LNCaP clone FGC (cell line): ENCODE measurements around the gene RPS5.
"Not testable (repeated sequence)": the region's sequence is repeated elsewhere in the genome, so short reads cannot be mapped to it uniquely, and the experiment has no call there.

Source experiments
- DNase-seq: peaks from one replicate; pipeline ENCODE4 v3.0.0-alpha.2; 2011; ENCODE audit warnings: low read depth
- H3K4me3 ChIP-seq: 2 replicates; pipeline ENCODE4 v1.5.1; 2011; ENCODE audit warnings: mild to moderate bottlenecking, low read depth, low read length, control low read depth
- TF ChIP-seq, protein P1 (sequence below): IDR thresholded peaks from 2 replicates; pipeline ENCODE4 v1.5.1; 2012; ENCODE audit warnings: mild to moderate bottlenecking; ENCODE audit not compliant: control insufficient read depth, insufficient read depth; ENCODE audit errors: extremely low read depth

Gene RPS5

DNA sequence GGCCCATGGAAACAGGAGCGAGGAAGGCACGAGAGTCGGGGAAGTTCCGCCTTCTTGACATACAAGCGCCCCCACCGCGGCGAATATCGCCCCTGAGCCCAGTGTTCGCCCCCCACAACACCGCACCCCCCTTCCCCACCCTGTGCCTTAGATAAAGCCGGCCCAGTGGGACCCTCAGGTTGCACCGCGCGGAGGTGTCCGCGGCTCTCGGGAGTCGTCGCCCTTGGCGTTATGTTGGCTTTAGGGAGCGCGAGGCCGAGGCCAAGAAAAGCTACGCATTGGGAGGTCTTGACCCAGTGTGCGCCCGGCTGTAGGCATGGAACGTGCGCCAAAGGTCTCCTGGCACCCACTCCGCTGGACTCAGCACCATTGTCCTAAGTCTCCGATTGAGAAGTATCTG is 53.5 kb downstream of the RPS5 start:
- peak overlapping the region; percentile 86 for H3K4me3 ChIP-seq
- TF ChIP-seq, protein P1, sequence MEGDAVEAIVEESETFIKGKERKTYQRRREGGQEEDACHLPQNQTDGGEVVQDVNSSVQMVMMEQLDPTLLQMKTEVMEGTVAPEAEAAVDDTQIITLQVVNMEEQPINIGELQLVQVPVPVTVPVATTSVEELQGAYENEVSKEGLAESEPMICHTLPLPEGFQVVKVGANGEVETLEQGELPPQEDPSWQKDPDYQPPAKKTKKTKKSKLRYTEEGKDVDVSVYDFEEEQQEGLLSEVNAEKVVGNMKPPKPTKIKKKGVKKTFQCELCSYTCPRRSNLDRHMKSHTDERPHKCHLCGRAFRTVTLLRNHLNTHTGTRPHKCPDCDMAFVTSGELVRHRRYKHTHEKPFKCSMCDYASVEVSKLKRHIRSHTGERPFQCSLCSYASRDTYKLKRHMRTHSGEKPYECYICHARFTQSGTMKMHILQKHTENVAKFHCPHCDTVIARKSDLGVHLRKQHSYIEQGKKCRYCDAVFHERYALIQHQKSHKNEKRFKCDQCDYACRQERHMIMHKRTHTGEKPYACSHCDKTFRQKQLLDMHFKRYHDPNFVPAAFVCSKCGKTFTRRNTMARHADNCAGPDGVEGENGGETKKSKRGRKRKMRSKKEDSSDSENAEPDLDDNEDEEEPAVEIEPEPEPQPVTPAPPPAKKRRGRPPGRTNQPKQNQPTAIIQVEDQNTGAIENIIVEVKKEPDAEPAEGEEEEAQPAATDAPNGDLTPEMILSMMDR: no peak

DNA sequence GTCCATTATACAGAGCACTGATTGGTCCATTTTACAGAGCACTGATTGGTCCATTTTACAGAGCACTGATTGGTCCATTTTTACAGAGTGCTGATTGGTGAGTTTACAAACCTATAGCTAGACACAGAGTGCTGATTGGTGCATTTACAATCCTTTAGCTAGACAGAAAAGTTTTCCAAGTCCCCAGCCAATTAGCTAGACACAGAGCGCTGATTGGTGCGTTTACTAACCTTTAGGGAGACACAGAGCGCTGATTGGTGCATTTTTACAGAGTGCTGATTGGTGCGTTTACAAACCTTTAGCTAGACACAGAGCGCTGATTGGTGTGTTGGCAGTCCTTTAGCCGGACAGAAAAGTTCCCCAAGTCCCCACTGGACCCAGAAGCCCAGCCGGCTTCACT is 55.9 kb downstream of the RPS5 start:
- not testable (repeated sequence) for DNase-seq

More for the DNA sequence above, 53.5 kb downstream of the RPS5 start:
- DNase-seq: no peak

More for the DNA sequence above, 55.9 kb downstream of the RPS5 start:
- not testable (repeated sequence) for H3K4me3 ChIP-seq
